ENCODE results near the gene MRPL58.

DNA sequence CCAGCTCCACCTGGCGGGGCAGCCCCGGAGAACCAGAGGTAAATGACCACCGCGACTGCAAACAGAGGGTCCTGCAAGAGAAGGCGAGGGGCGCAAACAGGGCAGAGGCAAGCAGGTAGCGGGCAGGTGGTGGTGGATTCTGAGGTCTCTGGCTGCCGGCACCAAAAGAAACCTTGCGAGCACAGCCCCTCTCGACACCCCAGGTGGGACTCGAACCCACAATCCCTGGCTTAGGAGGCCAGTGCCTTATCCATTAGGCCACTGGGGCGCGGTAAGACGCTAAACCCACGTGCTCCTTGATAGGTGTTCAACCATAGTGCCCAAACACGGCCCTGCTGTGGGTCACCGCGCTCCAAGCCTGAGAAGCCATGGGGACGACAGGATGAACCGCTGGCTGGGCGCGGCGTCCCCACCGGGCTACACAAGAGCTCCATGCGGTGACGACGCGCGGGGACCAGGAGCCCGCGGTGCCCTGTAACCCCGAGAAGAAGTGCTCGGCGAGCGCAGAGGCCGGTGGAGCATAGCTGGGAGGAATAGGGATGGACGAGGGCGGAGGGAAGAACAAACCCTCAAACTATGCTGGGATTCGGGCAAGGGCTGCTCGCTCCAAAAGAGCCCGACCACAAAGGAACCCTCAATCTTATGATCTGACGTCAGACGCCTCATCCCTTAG, 21.9 kb downstream of the MRPL58 start:
- TF ChIP-seq, protein P1, sequence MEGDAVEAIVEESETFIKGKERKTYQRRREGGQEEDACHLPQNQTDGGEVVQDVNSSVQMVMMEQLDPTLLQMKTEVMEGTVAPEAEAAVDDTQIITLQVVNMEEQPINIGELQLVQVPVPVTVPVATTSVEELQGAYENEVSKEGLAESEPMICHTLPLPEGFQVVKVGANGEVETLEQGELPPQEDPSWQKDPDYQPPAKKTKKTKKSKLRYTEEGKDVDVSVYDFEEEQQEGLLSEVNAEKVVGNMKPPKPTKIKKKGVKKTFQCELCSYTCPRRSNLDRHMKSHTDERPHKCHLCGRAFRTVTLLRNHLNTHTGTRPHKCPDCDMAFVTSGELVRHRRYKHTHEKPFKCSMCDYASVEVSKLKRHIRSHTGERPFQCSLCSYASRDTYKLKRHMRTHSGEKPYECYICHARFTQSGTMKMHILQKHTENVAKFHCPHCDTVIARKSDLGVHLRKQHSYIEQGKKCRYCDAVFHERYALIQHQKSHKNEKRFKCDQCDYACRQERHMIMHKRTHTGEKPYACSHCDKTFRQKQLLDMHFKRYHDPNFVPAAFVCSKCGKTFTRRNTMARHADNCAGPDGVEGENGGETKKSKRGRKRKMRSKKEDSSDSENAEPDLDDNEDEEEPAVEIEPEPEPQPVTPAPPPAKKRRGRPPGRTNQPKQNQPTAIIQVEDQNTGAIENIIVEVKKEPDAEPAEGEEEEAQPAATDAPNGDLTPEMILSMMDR (IDR thresholded peaks at IDR 0.05 in 8 of 11, conservative IDR thresholded peaks at IDR 0.05 in 3 of 11) = no peak
- TF ChIP-seq POLR2AphosphoS5 (IDR thresholded peaks at IDR 0.05) (peak; percentile 42 to 70 (median 52)), POLR2A (IDR thresholded peaks at IDR 0.05) (no peak)
